ENCODE data around the gene PATE3. TPM values are rescaled to one million over a fixed set of nuclear protein-coding genes. Genes with fewer than 3 reads are reported as not detected.

The PATE3 gene
- total RNA-seq = not detected in 2 replicates

GRCh38 chr11:125787827-125788226 is at the start of gene PATE3:
PATE3 (plus strand) TSS chr11:125788127; CDS start chr11:125788152, 25 bp downstream.

GRCh38 chr11:125745979-125746378 is 41.9 kb upstream of the PATE3 start, which contains the start of gene PATE1:
PATE1 (plus strand) TSS chr11:125746279; CDS start chr11:125746305, 26 bp downstream.

GRCh38 chr11:125778728-125779127 is 9.2 kb upstream of the PATE3 start, which contains the start of gene PATE2:
PATE2 (minus strand) TSS chr11:125778828; CDS start chr11:125778773, 55 bp downstream.

GRCh38 chr11:125833016-125833415 is 45.1 kb downstream of the PATE3 start, which contains the start of gene PATE4:
PATE4 (plus strand) TSS chr11:125833316; CDS start chr11:125833360, 44 bp downstream.

Other genes with a start within 250 kb of the PATE3 start
- gene EI24, start 218.7 kb upstream of the PATE3 start, total RNA-seq = 129 and 137 TPM in 2 replicates
- 259 and 279 TPM in 2 replicates for gene STT3A, start 195.3 kb upstream of the PATE3 start, total RNA-seq
- gene CHEK1, start 163.0 kb upstream of the PATE3 start, total RNA-seq = 26.1 and 42.2 TPM in 2 replicates
- gene ACRV1, start 107.3 kb upstream of the PATE3 start, total RNA-seq = not detected in 2 replicates
- not detected in 2 replicates for gene PATE1, start 41.8 kb upstream of the PATE3 start, total RNA-seq
- 0.19 and 0.65 TPM in 2 replicates for gene PATE2, start 9.3 kb upstream of the PATE3 start, total RNA-seq
- not detected in 2 replicates for gene PATE4, start 45.2 kb downstream of the PATE3 start, total RNA-seq
- 7.5 and 9.7 TPM in 2 replicates for gene HYLS1, start 99.5 kb downstream of the PATE3 start, total RNA-seq
- gene PUS3, start 115.1 kb downstream of the PATE3 start, total RNA-seq = 12.0 and 14.7 TPM in 2 replicates
- gene DDX25, start 116.4 kb downstream of the PATE3 start, total RNA-seq = not detected in 2 replicates
- not detected in 2 replicates for gene VSIG10L2, start 157.9 kb downstream of the PATE3 start, total RNA-seq

Data from vein endothelial cell (primary cell).